Stimulated activated CD4-positive, alpha-beta T cell treated with anti-CD3 and anti-CD28 coated beads, Interleukin-2, amount 100 ng/mL, for 48 hours (primary cell): ENCODE data around the gene ZDHHC19.
"Not testable (repeated sequence)": the region's sequence is repeated elsewhere in the genome, so short reads cannot be mapped to it uniquely, and the experiment has no call there.

Experiments used
- DNase-seq, 2 donors: peaks; one replicate each; pipeline ENCODE4 v3.0.0-alpha.2; 2020

The ZDHHC19 gene

DNA sequence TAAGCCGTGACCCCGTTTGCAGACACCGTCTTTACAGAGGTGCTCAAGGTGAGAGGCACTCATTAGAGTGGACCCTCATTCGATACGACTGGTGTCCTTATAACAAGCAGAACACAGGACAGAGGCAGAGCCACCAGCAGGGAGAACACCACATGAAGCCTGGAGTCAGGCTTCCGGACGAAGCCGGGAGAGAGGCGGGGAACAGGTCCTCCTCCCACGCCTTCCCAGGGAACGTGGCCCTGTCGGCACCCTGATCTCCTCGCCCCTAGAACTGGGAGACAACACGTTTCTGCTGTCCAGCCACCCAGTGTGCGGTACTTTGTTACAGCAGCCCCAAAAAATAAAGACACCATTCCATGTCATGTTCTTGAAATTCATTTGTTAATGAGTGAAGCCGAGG, 33.6 kb downstream of the ZDHHC19 start:
- no peak for DNase-seq

DNA sequence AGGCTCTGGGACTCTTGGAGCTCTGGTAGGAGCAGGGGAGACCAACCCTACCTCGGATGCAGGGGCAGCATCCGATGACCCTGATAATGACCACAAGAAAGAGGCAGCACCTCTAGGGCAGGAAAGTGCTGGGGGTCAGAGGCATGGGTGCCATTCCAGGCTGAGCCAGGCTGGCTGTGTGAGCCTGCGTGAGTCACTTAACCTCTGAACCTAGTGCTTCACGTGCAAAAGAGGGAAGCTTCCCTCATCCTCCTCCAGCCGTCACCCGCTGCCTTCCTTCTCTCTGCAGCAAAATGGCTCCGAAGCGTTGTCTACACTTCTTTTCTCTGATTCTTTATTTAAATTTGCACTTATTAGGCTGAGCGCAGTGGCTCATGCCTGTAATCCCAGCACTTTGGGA, 35.5 kb downstream of the ZDHHC19 start:
- no peak for DNase-seq

DNA sequence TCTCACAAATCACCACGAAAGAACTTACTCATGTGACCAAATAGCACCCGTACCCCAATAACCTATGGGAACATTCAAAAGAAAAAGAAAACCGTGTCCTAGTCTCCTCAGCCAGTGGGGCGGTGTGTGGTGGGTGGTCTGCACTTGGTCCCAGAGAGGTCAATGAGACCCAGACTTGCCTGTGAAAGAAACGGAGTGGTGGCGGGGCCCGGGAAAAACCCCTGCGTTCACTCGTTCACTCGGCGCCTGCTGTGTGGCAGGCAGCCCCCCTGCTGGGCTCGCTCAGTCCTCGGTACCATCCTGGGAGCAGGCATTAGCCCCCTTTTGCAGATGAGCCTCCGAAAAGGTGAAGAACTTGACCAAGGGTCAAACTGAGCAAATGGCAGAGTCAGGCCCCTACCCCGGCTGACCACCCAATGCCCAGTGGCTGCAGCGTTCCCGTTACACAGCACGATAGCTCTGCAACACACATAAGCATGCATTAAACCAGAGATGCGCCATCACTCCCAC, 36.0 kb downstream of the ZDHHC19 start:
- no peak for DNase-seq

DNA sequence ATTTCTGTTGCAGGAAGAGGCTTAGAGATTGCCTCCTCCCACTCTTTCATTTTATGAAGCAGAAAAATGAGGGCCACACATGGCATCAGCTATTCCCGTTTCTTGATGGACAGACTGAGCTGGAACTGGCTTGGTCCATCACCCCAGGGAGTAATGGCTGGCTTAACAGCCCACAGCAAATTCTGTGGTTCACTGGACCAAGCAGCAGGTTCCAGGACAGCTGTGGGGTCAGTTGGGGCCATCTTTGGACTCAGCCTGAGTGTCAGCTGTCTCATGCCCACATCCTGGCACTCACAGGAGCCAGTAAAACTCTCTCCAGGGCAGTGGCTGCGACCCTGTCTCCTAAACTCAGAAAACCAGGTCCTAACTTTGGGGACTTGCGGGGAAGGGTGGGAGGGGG, 36.5 kb downstream of the ZDHHC19 start:
- no peak for DNase-seq

DNA sequence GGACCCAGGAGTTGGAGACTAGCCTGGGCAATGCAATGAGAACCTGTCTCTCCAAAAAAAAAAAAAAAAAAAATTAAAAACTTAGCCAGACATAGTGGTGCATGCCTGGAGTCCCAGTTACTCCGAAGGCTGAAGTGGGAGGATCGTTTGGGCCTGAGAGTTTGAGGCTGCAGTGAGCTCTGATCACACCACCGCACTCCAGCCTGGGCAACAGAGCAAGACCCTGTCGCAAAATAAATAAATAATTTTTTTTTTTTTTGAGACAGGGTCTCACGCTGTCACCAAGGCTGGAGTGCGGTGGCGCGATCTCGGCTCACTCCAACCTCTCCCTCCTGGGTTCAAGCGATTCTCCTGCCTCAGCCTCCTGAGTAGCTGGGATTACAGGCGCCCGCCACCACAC, 40.9 kb downstream of the ZDHHC19 start:
- not testable (repeated sequence) for DNase-seq

DNA sequence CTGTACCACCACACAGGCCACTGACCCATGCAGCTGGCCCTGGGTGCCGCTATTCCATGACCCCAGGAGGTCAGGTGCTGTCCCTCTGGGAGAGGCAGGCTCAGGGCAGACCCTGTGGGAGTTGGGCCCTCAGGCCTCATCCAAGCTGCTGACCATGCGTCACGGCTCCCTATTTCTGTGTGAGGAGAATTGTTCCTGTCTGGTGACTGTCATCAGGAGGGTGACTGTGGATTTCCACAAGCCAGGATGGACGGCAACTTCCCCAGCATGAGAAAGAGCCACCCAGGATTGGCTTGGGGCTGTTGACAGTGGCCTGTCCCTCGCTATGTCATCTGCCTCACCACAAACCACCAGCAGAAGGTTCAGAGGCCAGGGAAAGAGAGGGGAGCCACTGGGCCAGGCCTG, 41.4 kb downstream of the ZDHHC19 start:
- no peak for DNase-seq

DNA sequence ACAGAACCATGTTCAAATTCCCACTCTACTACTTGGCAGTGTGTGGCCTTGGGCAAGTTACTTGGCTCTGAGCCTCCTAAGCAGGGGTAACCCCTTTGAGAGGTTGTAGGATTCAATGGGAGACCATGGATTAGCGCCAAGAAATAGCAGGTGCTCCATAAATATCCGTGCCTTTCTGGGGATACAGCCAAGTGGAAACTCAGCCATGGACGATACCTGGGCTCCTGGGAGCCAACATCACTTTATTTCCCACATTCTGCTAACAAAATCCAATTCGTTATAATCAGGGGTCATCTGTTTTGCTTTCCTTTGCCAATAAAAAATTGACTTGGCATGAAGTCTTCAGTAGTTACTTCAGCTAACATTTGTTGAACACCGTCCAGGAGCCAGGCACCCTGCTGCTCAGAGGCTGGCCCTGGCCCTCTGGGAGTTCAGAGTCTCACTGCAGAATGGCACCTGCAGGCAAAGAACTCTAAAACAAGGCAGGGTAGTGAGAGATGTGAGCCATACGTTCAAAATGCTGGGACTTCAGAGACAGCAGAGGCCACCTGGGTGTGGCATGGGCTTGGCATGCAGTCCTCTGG, 42.3 kb downstream of the ZDHHC19 start:
- DNase-seq = no peak

DNA sequence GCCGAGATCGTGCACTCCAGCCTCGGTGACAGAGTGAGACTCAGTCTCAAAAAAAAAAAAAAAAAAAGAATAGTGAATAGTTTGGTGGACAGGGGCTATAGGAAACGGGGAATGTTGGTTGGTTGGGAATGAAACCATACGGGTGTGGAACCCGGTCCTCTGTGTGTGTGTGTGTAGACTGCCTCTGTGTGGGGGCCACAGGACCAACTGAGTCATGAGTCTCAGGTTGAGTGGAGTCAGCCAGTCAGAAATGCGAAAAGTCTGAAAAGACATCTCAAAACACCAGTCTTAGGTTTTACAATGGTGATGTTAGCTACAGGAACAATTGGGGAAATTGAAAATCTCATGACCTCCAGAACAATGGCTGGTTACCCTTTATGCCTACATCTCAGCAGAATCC, 44.5 kb downstream of the ZDHHC19 start:
- DNase-seq = no peak

DNA sequence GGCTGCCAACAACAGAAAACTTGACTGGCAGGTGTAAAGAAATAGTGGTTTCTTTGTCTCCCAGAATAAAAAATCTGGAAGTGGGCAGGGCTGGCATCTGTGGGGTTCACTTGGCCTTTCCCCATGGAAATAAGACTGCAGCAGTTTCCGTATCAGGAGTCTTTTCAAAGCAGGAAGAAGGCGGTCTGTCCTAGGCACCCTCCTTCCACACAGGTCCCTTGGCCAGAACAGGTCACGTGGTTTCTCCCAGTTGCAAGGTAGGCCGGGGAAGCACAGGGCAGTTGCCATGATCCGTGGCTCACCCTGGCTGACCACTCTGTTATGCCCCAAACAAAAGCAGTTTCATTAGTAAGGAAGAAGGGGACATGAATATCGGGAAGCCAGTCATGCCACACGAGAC, 45.4 kb downstream of the ZDHHC19 start:
- no peak for DNase-seq

DNA sequence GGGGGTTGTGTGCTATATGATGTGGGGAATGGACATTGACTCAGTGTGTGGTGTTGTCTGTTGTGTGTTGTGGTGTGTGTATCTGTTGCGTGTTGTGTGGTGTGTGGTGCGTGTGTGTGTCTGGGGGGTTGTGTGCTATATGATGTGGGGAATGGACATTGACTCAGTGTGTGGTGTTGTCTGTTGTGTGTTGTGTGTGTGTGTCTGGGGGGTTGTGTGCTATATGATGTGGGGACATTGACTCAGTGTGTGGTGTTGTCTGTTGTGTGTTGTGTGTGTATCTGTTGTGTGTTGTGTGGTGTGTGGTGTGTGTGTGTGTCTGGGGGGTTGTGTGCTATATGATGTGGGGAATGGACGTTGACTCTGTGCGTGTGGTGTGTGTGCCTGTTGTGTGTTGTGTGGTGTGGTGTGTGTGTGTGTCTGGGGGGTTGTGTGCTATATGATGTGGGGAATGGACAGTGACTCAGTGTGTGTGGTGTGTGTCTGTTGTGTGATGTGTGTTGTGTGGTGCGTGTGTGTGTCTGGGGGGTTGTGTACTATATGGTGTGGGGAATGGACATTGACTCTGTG, 46.1 kb downstream of the ZDHHC19 start:
- DNase-seq = not testable (repeated sequence)

DNA sequence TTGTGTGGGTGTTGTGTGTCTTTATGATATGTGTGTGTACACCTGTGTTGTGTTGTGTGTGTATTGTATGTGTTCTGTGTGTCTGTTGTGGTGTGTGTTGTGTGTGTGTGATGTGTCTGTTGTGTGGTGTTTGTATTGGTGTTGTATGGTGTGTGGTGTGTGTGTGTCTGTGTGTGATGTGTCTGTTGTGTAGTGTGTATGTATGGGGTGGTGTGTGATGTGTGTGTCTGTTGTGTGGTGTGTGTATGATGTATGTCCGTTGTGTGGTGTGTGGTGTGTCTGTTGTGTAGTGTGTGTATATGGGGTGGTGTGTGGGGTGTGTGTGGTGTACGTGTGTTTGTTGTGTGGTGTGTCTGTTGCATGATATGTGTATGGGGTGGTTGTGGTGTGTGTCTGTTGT, 46.6 kb downstream of the ZDHHC19 start:
- DNase-seq = no peak

DNA sequence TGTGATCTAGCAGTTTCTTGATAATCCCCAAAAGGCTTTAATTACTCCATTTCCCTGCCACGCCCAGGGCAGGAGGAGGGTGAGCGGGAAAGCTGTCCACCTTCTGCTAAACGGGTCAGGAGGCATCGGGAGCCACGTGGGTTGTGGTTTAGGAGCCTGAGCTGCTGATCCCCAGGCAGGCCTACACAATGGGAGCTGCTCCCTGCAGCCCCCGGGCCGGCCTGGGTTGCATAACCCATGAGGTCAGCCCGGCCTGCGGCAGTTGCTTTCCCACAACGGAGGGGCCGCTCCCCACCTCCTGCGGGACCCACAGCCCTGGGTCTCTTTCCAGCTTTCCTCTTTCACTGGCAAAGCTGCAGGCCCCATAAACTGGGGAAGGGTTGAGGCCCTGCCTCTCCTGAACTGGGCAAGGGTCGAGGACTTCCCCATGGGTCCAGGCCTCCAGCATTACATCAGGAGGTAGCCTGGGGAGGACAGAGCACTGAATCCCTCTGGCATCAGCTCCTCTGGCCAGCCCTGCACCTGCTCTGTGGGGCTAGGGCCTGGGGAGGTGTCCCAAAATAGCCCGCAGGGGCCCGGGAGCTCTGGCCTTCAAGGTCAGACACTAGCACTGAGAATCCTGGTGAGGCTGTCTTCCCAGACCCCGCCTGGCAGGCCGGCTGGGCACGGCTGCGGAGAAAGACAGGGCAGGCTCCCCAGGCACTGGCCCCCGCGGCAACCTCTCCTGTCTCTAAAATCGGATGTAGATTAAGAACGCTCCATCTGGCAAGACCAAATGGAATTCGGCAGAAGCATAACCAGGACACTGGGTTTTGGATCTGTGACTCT, 47.3 kb downstream of the ZDHHC19 start:
- DNase-seq = no peak

DNA sequence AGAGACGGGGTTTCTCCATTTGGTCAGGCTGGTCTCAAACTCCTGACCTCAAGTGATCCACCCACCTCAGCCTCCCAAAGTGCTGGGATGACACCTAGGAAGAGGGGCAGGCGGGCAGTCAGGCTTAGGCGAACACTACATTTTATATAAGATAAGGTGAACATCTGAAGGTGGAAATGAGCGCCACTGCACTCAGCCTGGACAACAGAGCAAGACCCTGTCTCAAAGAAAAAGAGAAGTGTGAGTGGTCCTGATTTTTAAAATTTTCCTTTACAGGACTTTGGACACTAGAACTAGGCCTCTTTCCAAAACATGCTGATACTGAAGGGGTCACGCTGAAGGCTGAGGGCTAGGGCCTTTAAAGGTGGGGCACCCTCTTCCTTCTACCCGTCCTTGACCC, 48.0 kb downstream of the ZDHHC19 start:
- DNase-seq = no peak

DNA sequence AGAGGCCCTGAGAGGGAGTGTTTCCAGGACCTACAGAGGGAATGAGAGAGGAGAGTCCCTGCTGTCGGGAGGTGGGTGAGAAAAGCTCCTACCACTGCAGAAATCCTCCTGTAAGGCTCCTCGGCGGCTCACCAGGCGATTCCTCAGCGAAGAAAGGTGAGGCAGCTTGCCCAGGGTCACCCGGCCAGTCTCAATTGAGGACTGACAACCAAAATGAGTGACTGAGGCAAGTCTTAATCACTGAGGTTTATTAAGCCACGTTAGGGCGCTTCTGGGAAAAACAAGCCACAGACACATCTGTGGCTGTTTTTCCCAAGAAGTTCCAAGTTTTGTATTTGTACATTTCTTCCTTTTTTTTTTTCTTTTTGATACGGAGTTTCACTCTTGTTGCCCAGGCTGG, 48.5 kb downstream of the ZDHHC19 start:
- no peak for DNase-seq

DNA sequence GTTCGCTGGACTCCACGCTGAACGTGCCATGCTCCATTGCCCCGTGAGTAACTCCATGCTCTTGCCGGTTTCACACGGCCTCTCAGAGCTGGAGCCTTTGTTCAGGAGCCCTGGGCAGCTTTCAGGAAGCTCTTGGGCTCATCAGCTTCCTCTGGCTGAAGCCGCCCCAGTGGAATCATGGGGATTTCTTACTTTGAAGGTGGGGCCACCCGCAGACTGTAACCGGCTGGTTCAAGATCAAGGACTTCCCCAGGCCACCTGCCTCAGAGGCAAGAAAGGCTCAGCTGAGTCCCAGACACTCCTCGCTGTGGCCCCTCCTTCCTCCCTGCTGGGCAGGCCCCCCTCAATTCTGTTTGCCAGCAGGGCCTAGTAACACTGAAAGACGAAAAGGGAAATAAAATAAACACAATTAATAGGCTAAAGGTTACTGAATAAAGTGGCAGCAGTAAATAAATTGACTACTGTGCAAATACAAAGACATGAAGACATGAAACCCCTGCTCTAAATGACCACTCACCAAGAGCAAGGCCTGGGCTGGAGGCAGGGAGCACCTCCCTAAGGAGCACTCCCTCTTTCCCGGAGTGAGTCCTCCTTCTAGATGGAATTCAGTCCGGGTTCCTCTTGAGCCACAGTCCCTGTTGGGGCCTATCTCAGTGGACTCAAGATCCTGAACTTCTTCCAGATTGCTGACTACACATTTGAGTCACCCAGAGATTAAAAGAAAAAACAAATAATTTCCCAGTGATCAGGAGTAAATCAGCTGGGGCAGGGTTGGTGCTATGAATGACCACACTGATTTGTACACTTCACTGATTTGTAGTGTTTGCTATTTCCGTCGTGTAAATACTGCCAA, 51.0 kb downstream of the ZDHHC19 start:
- DNase-seq = peak in 1 of 2 donors; percentile 18

DNA sequence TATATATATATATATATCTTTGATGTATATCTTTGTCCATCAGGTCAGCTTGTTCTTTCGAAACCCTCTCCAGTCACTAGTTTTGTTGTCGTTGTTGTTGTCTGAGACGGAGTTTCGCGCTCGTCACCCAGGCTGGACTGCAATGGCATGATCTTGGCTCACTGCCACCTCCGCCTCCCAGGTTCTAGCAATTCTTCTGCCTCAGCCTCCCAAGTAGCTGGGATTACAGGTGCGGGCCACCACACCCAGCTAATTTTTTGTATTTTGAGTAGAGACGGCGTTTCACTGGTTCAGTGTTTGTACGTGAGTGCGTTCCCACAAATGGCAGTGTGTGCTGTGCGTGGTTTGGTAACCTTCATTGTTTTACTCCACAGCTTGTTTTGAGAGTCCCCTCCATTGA, 51.7 kb downstream of the ZDHHC19 start:
- DNase-seq = no peak

DNA sequence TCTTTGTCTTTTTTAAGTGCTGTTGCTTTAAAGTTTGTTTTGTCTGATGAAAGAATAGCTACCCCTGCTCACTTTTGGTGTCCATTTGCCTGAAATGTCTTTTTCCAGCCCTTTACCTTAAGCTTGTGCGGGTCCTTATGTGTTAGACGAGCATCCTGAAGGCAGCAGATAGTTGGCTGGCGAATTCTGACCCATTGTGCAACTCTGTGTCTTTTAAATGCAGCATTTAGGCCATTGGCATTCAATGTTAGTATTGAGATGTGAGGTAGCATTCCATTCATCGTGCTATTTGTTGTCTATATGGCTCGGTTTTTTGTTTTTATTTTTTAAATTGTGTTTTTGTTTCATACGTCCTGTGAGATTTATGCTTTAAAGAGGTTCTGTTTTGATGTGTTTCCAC, 55.0 kb downstream of the ZDHHC19 start:
- DNase-seq = no peak

DNA sequence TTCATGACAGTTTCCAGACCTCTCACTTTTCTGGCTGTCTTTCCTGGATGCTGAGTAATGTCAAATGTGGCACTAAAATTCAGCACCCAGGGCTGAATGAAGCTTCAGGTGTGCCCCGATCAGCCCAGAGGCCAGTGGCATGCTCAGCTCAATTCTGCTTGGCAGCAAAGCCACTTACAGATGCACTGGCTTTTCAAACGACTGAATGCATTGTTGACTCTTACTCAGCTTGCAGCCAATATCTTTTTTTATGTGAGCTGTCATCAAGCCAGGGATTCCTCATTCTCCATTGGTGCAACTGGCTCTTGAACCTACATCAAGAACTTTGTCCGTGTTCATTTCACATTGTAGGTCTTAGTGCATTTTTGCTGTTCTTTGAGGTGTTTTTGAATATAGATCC, 60.7 kb downstream of the ZDHHC19 start:
- DNase-seq = no peak

DNA sequence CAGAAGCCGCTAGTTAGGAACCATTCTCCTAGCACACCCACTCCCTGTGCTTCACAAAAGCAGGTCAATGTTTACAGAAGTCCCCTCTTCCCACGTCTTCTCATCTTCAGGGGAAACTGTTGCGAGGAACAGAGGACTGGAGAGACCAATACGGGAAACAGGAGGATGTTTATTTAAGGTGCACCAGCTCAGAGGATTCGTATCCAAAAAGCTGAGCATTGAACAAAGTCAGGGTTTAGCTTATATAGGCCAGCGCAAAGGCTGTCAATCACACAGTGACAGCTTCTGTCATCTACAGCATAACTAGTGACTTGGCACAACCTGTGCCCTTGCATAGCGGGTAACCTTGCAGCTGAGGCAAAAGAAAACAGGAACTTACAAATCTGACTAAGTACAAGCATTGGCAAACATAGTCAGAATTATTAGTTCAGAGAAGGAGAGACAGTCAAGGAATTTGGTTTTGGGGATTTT, 61.3 kb downstream of the ZDHHC19 start:
- DNase-seq = no peak

DNA sequence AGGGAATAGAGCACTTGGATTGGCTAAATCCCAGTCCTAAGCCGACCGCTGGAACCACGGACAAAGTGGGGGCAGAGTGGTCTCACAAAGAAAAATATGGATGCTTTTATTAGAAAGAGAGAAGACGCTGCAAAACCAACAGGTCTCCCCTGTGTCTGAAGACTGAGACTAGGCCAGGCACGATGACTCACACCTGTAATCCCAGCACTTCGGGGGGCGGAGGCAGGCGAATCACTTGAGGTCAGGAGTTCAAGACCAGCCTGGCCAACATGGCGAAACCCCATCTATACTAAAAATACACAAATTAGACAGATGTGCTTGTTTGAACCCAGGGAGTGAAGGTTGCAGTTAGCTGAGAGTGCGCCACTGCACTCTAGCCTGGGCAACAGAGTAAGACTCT, 61.8 kb downstream of the ZDHHC19 start:
- DNase-seq = no peak
